HG02763 (cell line): ENCODE data around the gene P3H2.
"Not testable (repeated sequence)": the region's sequence is repeated elsewhere in the genome, so short reads cannot be mapped to it uniquely, and the experiment has no call there.

ENCODE experiments used
- ATAC-seq: cut with Tn5 transposase; IDR thresholded peaks from one replicate; pipeline ENCODE4 v1.9.1; 2021; ENCODE audit warnings: mild to moderate bottlenecking, moderate library complexity; ENCODE audit not compliant: unreplicated experiment

The P3H2 gene

GRCh38 chr3:190088890-190089289 lies 31.8 kb downstream of the P3H2 start:
- no peak for ATAC-seq

- ATAC-seq, result no peak
Observed at GRCh38 chr3:190086191-190086590, 34.5 kb downstream of the P3H2 start.

DNA sequence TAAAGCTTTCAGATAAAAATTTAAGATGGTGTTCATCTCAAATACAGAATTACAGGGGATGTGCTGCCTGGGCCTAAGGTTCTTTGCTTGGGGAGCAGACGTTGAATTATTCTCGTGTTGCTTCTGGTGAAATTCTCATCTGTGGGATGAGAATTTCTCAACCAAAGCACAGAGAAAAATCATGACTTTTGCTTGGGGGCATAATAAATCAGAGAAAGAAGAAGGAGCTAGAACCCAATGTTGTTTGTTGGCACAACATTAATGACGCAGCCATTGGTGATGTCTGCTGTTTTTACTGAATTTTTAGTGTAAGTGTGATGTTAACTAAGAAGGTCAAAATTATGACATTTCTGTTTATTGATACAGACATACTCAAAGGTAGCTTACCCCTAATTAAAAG lies 35.7 kb downstream of the P3H2 start:
- ATAC-seq, result no peak

DNA sequence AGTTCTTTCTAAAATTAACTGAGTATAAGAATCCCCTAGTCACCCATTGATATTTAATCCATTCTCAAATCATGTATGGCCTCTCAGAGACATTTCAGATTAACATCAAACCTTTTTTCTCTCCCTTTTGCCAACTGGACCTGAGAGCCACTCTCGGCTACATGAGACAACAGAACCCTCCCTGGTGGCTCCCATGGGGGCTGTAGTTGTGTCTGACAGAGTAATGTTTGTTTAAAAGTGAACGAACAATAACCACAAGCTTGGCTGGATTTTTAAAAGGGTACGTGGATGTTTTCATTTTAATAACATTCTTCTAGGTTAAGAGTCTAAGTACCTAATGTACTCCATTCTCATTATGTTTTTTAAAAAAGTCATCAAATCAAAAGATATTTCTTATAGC lies 37.1 kb downstream of the P3H2 start:
- ATAC-seq, result no peak

DNA sequence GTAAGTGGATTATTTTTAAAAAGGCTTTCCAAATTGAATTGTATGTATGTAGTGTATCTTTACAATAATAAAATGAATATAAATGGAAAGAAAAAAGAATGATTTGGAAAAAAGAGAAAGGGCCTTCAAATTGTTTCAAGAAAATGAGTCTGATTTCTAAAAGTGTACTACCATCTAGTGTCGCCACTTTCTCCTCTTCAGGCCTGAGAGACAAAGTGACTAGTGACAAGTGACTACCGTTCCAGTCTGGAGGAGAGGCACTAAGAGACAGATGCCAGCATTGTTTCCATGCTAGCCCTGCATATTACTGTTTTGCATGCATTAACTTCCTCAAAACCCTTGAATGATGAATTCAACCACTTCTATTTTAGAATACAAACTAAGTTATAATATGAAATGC lies 39.3 kb downstream of the P3H2 start:
- no peak for ATAC-seq

DNA sequence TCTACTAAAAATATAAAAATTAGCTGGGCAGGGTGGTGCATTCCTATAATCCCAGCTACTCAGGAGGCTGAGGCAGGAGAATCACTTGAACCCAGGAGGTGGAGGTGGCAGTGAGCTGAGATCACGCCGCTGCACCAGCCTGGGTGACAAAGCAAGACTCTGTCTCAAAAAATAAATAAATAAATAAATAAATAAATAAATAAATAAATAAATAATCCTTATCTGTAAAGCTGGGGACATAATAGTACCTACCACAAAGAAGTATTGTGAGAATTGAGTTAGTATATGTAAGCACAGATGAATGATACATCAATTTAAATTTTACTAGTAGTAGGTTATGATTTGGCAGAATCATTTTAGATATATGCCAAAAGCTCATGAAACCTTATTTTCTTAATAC lies 41.5 kb downstream of the P3H2 start:
- not testable (repeated sequence) for ATAC-seq

GRCh38 chr3:190077395-190078045 lies 43.2 kb downstream of the P3H2 start:
- ATAC-seq, result no peak

- ATAC-seq, result no peak
Observed at GRCh38 chr3:190076601-190077394, 43.9 kb downstream of the P3H2 start.

DNA sequence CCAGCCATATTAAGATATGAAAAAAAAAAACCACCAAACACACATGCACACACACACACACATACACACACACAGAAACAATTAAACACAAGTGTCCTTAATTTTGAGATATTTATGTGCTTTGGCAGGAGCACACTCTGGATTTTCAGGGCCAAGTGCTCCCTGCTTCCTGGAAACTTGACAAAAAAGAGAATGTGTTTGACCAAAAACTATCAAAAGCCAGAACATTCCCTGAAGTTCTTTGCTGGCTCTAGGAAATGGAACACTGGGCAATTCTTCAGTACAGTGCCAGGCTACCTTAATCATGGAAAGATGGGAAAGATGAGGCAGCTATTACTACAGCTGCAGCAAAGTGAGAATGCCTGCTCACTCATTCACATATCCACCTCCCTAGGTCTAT lies 44.6 kb downstream of the P3H2 start:
- no peak for ATAC-seq

DNA sequence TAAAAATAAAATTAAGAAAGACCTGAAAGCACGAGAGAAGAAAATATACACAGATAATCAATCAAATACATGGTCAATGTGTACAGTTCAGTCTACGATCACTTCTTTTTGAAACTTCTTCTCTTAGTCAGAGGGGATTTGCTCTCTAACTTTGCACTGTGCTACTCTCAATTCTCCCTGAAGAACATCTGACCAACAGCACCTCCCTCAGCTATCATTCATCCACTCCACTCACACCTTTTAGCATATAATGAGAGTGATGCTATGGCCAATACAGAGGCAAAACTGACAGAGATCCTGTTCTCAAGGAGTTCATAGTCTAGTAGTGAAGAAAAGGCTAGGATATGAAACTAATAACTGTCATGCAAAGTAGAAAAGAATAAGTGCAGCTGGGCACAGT lies 45.9 kb downstream of the P3H2 start:
- ATAC-seq, result no peak

DNA sequence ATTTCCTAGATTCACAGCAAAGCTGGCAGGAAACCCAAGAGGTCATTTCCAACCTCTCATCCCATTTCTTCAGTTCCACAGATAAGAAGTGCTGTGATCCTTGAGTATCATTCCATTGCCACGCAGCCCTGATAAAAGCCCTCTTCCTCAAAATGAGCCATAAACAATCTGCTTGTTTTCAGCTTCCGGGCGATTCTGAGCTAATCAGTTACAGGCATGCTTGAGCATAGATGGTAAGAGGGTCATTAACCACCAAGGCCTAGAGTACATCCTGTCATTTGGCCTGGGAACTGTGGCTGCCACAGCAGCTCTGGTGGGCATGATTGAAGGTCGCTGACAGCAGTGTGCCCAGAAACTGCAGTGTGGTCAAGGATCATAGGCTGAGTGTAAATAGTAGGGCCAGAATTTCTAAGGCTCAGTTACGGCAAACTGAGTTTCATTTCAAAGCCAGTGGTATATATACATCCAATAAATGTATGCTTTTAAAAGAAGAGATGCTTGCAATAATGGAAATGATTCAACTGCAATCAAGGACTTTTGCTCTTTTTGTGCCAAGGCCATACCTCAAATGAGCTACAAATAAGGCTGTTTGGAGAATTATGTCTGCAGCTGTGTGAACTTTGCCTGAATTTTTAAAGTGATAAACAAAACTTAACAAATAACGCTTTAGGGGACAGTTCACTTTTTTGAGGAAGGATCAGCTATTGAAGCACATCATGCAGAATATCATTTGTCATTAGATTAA lies 47.3 kb downstream of the P3H2 start:
- ATAC-seq, result no peak

DNA sequence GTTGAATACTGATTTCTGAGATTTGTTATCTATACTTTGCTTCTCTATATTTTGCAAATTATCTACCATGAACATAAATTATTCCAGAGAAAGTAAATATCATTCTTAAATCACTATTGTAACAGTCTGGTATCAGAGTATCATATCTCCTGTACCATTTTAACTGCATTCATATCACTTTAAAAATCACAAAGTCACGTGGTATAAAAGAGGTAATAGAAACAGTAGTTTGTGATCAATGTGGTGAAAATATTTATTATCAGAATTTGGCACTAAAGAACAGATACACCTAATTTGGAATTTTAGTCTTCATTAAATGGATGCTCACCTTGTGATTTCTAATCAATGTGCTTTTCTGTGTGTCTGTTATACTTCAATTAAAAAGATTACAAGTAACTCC lies 47.8 kb downstream of the P3H2 start:
- no peak for ATAC-seq

DNA sequence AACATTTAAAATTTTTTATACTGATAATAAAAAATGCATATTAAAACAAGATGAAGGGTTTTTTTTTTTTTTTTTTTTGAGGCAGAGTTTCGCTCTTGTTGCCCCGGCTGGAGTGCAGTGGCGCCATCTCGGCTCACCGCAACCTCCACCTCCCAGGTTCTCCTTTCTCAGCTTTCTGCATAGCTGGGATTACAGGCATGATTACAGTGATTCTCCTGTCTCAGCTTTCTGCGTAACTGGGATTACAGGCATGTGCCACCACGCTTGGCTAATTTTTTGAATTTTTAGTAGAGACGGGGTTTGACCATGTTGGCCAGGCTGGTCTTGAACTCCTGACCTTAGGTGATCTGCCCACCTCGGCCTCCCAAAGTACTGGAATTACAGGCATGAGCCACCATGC lies 48.8 kb downstream of the P3H2 start:
- ATAC-seq, result not testable (repeated sequence)

DNA sequence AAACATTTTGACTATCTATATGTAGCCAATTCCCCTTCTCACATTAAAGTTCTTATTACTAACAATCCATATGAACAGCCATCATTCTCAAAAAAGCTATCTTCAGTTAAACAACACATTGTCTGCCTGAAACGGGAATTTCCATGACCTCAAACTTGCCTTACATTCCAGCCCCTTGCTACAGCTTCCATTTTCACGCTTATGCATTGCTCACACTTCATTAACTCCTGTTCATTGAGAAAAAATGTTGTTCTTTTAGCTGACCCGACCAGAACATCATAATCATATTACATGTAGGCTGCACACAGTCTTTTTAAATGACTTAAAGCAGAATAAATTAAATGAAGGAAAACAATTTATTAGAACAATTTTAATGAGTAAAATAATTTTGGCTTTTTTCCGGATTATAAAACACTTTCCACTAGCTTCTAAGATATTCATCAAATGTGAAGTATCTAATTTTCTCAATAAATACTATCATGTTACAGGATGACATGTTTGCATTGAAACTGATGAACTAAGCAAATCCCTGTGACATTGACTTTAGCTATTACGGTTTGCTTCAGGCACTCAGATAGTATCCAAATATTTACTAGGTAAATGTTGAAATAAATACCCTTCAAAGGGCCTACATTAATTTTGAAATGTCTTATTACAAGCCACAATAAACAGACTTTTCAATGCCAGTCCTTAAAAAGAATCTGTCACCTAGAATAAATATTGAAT lies 49.9 kb downstream of the P3H2 start:
- ATAC-seq, result no peak

DNA sequence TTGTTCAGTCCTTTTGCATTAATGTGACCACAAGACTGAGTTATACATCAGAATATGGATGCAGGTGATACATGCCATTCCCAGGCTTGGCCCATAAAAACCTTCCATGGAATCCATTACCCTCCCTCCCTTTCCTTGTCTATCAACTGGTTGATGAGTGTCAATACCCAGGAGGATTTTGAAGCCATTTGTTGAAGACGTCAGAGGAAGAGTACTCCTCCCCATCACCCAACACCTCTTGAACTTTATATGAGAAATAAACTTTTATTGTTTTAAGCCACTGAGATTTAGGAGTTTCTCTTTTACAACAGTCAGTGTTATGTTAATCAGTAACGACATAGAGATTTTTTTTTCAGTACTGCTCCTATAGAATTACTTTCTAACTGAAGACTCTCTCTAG lies 55.5 kb downstream of the P3H2 start:
- ATAC-seq, result no peak

DNA sequence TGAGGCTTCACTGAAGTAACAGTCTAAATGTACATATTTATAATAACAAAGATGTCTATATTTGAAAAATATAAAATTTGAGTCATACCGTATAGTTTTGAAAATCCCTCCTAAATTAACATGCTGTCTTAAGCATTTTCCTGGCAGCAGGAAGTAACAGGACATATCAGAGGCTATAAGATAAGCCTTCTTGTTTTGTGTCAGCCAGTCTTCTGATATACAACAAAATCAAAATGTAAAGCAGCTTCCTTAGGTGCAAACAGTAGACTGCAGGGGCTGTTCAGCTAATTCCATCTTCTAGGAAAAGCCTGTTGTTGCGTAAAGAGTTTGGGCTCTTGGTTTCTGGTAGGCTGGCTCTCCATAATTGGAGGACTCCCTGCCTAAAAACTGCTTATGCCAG lies 56.0 kb downstream of the P3H2 start:
- no peak for ATAC-seq

DNA sequence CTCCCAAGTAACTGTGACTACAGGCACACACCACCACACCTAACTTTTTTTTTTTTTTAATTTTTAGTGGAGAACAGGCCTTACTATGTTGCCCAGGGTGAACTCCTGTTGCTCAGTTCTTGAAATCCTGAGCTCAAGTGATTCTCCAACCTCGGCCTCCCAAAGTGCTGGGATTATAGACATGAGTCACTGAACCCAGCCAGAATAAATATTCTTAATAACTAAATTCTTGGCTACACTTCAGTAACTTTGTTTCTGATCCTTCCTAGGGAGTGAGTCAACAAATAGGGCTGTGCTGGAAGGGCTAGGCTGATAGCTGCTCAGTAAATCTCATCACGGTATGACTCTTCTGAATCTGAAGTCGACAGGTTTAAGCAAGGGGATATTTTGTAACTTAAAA lies 56.6 kb downstream of the P3H2 start:
- ATAC-seq, result no peak

DNA sequence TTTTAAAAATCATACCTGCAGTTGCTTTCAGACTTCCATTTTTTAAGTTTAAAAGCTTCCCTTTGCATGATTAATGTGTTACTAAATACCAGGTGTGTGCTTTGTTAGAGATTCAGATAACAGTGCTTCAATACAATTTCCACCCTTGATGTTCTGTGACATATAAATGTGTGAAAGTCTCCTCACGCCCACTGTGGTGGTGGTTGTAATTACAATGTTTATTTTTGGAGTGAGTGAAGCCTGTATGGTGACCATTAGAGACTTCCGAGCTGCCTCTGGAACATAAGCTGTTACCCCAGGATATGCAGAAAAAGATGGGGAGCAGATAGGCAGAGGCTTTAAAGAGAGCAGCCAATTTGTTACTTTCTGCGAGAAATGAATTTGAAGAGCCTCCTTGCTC lies 57.2 kb downstream of the P3H2 start:
- ATAC-seq, result no peak

- ATAC-seq, result no peak
Observed at GRCh38 chr3:190060192-190060775, 60.4 kb downstream of the P3H2 start.

DNA sequence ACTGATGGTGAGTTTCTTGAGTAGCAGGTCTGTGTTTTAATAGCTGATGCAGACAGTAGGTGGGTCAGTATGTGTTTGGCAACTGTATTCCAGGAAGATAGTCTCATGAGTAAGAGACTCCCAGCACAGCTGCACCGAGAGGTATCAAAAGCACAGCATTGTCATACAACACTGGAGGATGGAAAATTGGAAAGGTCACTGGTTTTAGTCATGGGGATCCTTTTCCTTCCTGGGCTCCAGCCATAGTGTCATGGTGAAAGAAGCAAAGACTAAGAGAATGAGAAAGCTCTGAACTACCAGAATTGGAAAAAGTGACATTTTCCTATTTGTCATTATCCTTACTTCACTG lies 61.5 kb downstream of the P3H2 start:
- no peak for ATAC-seq
